Measurements from ENCODE around the gene GPR84. TPM values are rescaled to one million over a fixed set of nuclear protein-coding genes. Genes with fewer than 3 reads are reported as not detected.
"Not testable (repeated sequence)": the region's sequence is repeated elsewhere in the genome, so short reads cannot be mapped to it uniquely, and the experiment has no call there.

Gene GPR84
- total RNA-seq, 1 donor from 2014 or later = 0.79 TPM

DNA sequence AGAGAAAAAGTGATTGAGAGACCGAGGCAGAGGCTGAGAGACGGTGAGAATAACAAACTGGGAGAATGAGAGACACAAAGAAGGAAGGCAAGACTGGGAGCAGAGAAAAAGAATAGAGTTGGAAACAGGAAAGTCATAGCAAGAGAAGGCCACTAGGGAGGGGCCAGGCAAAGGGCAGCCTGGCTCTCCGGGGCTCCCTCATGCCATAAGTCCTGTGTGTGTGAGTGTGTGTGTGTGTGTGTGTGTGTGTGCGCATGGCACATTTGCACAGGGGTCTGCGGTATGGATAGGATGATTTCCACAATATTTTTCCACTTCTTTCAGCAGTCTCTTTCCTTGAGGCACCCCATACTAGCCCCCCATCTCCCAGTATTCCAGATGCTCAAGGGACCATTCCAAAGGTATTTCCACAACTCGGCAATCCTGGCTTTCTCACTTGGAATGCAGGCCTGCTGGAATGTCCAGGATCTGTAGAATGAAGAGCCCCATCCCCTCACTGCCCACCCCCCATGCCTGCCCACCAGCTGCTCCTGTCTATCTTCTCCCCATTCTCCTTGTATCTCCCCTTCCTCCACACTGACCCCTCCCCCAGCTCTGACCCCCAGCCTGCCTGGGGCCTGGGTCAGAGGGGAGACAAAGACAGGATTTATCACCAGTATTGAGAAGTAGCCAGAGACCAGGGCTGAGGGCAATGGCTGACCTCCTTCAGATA is 9.0 kb downstream of the GPR84 start:
- DNase-seq = no peak

DNA sequence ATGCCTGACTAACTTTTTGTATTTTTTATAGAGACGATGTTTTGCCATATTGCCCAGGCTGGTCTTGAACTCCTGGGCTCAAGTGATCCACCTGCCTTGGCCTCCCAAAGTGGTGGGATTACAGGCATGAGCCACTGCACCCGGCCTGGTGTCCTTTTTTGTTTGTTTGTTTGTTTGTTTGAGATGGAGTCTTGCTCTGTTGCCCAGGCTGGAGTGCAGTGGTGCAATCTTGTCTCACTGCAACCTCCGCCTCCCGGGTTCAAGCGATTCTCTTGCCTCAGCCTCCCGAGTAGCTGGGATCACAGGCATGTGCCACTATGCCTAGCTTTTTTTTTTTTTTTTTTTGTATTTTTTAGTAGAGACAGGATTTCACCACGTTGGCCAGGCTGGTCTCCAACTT is 10.0 kb downstream of the GPR84 start:
- not testable (repeated sequence) for DNase-seq

- peak; percentile 88 for DNase-seq
Measured at GRCh38 chr12:54352891-54353874, 11.1 kb downstream of the GPR84 start.

GRCh38 chr12:54352022-54352531 is 12.2 kb downstream of the GPR84 start:
- DNase-seq = peak; percentile 65

DNA sequence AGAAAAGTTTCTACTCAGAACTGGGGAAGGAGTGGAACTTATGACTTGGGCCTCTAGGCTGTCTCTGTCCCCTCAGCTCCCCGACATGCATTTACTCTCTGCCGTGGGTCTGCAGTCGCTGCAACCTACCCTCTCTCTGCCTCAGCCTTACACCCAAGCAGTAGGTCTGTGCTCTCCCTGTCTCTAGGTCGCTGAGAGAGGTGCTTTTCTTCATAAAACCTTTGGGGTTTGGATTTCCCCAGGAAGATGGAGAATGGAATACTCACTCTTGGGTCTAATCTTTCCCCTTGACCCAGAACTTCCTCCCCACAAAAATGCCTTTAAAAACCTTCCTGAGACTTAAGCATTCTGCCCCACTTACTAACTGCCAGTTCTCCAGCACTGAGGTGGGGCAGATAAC is 12.9 kb downstream of the GPR84 start:
- DNase-seq = no peak

- DNase-seq = no peak
Measured at GRCh38 chr12:54350743-54351142, 13.5 kb downstream of the GPR84 start.

GRCh38 chr12:54349679-54350078 is 14.6 kb downstream of the GPR84 start:
- no peak for DNase-seq

GRCh38 chr12:54349036-54349435 is 15.2 kb downstream of the GPR84 start:
- no peak for DNase-seq

DNA sequence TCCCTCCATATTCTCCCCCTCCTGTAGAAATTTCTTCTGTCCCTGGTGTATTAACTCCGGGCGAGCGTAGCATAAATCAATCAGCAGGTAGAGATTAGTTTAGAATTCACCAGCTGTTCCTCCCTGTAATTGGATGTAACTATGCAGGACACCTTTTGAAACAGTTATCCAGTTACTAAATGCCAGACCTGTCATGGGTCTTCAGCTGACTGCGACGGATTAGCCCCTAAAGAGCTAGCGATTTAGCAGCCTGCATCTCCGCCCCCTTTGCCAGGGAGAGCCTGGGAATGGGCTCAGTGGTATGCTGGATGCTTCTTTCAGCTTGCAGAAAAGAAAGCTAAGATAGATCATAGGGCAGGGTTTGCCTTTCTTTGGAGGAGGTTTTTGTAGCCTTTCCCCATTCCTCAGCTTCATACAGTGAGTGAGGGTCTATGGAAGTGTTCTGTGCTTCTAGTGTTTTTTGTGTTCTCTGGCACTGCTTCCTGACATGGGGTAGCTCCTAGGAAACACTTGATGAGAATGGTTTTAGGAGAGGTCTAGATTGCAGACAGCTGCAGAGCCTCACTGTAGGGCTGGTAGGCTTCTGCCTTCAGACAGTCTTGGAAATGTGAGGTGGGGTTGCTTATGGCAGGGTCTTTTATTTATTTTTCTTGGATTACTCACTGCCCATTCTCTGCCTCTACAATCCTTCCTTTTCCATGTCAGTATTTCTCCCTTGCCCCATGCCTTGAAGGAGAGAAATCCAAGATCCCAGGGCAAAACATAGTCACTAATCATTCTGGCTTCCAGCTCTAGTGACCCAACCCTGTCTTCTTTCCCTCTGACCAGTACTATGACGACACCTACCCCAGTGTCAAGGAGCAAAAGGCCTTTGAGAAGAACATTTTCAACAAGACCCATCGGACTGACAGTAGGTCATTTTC is 22.6 kb downstream of the GPR84 start:
- DNase-seq = no peak

DNA sequence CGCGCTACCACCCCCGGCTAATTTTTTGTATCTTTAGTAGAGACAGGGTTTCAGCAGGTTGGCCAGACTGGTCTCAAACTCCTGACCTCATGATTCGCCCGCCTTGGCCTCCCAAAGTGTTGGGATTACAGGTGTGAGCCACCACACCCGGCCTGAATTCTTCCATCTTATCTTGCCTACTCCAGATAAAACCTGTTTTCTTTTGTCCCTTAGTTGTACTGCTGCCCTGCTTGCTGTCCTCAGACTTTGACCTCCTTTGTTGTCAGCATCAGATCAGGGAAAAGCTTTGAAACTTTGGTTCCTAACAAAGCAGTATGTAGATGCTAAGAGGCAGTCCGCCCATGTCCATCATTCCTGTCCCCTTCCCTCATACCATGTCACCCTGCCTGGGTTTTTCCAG is 23.4 kb downstream of the GPR84 start:
- no peak for DNase-seq

- no peak for DNase-seq
Measured at GRCh38 chr12:54338698-54339296, 25.5 kb downstream of the GPR84 start.

DNA sequence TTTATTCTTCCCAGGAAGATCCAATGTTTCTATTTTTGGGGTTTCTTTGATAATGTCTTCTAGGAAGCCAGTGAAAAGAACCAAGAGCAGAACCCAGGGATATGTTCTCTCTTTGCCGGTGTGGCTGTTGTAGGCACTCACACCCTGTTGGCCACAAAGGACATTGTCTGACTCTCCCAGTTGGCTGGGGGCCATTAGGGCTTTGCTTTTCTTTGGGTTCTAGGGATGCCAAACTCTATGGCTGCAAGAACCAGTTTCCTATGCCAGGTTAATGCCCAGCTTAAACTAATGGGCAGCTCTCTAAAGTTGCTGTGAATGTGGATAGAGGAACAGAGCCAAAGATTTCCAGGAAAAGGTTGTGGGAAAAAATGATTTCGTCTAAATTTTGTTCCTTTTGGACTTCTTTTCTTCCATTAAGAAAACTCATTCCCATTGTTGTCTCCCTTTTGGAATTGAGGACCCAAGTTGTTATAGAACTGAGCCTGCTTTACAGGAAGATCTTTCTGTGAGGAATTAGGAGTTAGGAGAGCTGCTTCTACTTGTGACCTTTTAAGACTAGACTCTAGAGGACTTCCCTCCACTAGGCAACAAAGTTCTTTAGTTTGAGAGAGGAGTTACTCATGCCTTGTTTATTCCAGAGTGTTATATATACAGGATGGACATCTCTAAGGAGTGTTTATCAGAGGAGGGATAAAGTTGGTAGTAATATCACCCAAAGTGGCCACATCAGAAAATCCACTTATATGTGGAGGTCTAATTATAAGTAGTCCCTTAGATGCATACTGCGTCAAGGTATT is 26.2 kb downstream of the GPR84 start:
- no peak for DNase-seq

GRCh38 chr12:54337280-54337842 is 26.9 kb downstream of the GPR84 start:
- no peak for DNase-seq

- DNase-seq = no peak
Measured at GRCh38 chr12:54333420-54334034, 30.8 kb downstream of the GPR84 start.

DNA sequence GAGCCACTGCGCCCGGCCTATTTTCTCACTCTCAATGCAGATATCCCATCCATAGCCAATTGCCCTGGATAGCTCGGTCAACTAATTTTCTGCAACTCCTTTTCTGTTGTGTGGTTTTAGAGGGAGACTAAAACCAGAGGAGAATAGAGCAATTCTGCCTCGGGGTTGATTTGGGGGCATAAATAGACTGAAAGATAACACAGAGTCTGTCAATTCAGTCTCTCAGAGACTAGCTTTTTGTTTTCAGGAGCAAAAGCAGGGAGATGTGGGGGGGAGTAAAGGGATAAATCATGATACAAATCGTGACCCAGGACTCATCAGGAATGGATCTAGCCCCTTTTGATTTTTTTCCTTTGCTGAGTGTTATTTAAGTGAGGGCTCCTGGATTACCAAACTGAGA is 32.8 kb downstream of the GPR84 start:
- no peak for DNase-seq

DNA sequence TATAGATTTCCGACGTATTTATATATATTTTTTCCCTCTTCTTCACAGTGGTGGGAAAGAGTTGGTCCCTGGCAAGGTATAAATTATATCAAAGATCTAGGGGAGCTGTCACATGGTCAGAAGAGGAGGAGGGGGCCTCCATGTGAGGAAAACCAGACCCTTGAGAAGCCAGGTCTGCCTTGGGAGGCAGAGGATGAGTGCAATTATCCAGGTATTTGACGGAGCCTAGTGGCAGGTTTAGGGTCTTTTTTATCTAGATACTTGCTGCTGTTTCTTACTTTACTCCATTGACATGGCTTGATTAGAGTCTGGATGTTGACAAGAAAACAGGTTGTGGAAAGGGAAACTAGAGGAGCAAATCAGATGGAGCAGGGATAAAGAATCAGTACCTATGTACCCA is 33.8 kb downstream of the GPR84 start:
- DNase-seq = no peak

- no peak for DNase-seq
Measured at GRCh38 chr12:54329759-54330158, 34.5 kb downstream of the GPR84 start.

DNA sequence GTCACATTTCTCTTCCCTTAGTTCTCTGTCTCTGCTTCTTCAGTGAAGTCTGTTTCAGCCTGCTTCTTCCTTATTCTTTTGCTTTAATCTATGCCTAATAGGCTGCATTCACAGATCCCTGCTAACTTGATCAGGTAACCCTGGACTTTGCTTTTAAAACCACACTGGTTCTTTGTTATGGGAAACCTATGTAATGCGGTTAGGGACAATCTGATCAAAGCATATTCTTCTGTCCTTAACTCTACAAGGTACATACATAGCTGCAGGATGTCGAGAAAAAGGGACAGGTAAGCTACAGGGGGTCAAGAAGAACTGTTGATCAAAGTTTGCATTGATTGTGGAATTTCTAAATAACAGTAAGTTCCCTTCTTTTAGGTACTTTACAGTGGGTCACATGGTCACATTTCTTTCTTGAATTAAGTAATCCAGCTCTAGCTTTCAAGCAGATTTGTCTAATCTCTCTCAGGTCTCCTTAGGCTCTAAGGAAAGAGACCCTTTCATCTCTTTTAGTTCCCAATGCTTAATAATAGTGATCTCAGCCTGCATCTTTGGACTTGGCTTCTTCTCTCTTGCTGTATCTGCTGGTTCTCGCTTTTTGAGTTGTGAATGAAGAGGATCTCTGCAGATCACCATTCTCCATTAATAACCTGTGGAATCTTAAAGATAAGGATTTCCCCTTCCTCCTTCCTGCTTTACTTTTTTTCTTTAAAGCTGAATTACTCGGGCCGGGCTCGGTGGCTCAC is 35.5 kb downstream of the GPR84 start:
- no peak for DNase-seq

DNA sequence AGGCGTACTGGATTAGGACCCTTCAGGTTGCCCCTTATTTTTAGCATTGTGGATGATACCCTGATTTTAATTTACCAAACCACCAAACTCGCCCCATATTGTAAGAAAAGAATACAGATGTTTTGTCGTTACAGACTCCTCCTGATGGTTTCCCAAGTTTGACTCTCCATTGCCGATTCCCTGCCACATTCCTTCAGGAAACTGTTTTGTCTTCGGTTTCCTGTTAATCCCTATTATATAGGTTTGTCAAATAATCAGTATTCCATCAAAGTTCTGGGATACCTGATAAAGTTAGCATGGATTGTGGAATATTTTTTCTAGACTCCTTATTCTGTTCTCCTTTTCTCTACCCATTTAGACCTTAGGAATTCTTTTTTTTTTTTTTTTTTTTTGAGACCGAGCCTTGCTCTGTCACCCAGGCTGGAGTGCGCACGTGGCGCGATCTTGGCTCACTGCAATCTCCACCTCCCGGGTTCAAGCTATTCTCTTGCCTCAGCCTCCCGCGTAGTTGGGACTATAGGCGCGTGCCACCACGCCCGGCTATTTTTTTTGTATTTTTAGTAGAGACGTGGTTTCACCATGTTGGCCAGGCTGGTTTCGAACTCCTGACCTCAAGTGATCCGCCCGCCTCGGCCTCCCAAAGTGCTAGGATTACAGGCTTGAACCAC is 38.7 kb downstream of the GPR84 start:
- DNase-seq = not testable (repeated sequence)
